GM21367 (cell line): ENCODE data around the gene NXN.
"Not testable (repeated sequence)": the region's sequence is repeated elsewhere in the genome, so short reads cannot be mapped to it uniquely, and the experiment has no call there.

Source experiments
- ATAC-seq: cut with Tn5 transposase; IDR thresholded peaks from one replicate; pipeline ENCODE4 v1.9.1; 2021; ENCODE audit not compliant: unreplicated experiment

Gene NXN

DNA sequence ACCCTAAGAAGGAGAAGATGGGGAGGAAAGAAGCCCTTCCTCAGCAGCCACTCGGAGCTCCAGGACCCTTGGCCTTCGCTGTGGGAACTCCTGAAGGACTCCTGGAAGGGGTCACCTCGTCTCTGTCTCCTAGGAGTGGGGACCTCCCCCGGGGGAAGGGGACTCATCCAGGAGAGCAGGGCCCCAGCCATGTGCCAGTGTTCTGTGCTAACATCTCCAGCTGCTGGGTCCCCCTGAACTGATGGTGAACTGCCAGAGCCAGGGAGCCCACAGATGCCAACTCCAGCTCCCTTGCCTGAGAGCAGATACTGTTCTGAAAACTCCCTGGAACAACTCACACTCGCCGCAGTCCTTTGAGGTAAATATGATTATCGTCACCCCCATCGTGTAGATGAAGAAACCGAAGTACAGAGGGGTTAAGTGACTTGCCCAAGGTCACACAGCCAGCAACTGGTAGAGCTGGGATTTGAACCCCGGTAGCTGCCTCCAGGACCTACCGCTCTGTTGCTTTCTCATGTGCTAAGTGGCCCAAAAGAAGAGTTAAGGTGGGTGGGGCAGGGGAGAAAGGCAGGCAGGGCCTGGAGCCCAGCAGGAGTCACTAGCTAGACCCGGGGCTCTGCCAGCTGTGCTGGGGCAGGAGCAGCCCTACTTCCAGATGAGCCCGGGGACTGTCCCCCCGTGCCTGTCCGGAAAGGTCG is 27.9 kb upstream of the NXN start:
- no peak for ATAC-seq

DNA sequence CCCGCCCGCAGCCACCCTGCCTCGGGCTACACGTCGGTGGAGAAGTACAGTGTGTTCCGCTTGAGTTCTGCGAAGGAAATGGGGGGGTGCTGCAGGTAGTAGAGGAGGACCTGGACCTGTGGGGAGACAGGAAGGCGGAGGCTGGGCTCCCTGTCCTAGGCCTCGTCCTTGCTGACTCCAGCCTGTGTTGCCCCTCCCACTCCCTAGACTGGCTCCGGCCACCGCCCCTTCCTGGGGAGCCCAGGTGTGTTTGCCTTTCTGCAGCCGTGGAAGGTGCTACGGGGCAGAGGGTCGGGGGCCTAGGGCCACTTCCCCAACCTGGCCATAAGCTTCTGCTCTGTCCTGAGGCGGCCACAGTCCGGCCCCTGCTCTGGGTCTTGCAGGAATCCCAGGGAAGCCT is 26.5 kb upstream of the NXN start:
- ATAC-seq = no peak

DNA sequence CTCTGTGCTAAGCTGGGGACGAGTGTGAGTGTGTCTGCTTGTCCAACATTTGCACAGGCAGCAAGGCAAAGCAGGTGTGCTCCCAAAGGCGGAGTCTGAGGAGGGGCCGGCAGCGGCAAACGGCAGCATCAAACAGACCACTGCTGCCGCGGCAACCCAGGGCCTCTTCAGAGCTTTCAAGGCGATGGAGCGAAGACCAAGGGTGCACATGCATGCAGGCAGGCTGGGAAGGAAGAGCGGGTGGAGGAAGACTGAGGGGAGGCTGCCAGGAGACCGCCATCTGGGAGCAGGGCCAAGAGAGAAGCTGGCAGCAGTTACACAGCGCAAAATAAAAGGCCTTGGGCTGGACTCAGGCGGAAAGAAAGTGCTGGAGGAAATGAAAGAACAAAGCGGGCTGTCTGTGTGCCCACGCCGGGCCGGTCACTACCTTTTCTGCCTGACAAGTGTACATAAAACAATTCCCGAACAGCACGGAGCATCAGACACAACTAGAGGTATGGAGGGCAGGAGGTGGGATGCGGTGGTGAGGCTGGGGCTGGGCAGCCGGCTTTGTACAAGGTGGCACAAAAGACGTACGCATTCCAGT is 25.9 kb upstream of the NXN start:
- ATAC-seq = no peak

DNA sequence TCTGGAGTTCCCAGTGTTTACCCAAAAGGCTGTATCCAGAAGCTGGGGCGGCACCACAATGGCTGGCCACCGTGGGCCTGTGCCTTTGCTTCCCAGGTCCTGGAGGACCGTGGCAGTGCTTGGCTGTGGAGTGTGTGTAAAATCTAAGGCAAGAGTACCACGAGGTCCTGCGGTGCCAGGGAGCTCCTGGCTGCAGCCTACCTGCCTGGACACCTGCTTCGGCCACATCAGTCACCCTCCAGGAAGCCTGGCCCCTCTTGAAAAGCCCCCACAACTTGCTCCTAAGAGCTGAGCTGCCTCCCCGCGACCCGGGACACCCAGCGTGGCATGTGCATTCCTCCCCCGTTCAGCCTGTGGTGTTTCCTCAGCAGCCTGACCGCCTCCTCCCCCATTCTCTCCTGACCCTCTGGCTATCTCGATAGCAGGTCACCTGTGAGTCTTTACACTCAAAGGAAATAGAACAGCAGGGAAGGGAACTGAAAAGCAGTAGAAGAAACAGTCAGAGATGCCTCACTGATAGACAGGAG is 25.3 kb upstream of the NXN start:
- ATAC-seq = no peak

DNA sequence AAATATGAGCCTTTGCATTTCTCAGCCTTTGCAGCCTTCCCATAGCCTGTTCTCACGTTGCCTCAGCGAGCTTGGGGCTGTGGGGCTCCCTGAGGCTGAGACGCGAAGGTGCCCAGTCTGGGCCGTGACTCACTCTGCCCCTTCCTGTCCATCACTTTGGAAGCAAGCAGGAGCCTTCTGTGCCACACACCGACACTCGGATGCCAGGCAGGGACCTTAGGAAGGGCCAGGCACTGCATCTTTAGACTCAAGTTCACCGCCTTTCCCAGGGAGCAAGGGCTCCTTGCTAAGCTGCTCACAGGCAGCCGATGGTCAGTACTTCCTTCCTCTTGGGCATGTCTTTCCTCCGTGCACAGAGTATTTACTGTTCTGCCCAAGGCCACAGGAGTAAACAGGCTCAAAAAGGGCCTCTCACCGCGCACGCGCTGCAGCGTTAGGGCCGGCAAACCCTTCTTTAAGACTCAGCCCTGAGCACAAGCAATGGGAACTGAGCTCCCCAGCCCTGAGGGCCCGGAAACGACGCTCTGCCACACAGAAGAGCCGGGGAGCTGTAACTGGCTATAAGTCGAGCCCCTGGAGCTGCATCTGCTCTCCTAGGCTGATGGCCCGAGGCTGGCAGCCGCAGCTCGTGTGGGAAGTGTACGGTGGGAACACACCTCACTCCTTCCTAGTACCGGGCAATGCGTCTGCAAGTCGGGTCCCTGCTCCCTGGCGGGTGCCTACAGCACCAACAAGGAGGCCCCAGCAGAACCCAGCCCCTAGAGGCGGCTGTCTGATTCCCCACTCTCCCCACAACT is 24.6 kb upstream of the NXN start:
- ATAC-seq = no peak

DNA sequence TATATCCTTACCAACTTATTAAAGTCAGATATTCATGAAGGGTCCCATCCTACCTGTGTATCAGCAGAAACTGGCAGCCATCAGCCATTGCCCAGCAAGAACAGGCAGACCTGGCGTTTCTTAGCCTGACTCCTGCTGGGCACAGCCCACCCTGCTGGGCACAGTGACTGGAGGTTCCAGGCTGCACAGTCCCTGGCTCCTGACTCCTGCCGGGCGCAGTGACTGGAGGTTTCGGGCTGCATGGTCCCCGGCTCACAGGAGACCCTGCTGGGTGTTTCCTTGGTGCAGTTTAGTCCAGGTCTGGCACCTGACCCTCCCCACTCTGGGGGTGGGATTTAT is 24.0 kb upstream of the NXN start:
- no peak for ATAC-seq

DNA sequence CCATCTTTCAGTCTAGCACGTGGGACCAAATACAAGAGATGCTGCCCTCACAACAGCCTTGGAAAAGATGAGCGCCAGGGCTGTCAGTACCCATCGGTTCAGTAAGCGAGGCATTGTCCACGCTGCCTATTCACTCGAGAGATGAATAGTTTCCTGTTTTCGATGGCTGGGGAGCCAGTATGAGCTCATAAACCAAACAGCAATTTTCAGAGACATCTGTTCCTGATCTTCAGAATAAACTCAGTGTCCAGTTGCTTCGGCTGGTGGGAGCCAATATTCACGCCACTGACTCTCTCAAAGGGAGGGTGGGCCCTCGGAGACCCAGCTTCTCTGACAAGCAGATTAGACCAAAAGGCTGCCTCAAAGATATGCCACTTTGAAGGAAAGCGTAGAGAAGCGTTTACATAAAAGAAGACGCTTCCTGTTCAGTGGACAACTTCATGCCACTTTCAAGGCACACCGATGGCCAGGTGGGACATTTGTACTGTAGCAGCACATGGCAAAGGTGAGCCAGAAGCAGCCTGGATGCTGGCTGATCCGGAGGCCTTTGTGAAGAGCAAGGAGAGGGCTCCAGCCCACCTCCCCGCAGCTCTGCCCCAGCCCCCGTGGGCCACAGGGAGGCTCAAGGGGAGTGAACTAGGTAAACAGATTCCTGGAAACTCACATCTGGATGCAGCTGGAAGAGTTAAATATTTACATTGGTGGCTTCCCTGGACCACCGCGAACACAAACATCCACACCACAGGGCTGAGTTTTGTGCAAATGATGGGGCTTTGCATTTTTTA is 23.4 kb upstream of the NXN start:
- ATAC-seq = no peak

DNA sequence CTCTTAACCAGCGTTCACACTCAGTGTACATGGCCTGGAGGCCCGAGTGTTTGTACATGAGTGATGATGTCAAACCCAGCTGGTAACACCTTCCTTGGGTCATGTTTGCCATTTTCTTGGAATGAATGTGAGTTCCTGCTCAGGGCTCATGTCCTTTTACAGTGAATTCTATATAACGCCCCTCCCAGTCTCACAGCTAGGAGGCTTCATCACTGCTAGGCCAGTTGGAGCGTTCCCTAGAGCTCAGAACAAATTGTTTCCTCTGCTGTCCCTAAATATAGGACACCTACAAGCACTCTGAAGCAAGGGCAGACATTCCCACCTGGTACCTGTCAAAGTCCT is 22.8 kb upstream of the NXN start:
- ATAC-seq = no peak

DNA sequence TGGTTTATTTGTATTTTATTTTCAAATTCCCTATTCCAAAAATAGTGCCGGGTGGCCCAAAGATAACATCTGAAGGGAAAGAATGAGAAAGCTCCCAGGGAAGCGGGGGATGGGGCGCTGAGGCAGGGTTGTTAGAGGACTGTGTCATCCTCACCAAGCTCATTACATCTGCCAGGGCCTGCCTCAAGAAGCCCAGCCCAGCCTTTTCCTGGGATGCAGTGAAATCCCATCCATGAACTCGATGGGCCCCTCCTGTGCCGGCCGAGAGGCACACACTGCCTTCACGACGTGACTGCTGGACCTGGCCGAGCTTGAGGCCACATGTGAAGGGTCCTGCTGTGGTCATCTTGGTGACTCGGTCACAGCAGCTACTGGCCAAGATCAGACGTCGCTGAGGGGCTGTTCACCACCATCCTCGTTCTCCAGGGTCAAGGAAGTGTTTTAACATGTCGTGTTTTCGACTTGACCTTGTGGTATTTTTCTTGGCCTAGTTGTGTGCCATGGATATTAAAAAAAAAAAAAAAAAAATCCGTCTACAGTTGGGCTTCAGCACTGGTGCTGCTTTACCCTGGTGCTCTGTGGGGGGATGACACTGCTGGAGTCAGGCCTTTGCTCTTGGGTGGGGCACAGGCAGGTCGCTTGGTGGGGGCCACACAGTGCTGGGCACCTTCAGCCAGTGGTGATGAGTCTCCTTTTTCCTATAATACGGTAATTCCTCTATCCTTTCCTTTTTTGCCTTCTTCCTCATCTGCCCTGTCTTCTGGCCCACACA is 22.2 kb upstream of the NXN start:
- no peak for ATAC-seq

DNA sequence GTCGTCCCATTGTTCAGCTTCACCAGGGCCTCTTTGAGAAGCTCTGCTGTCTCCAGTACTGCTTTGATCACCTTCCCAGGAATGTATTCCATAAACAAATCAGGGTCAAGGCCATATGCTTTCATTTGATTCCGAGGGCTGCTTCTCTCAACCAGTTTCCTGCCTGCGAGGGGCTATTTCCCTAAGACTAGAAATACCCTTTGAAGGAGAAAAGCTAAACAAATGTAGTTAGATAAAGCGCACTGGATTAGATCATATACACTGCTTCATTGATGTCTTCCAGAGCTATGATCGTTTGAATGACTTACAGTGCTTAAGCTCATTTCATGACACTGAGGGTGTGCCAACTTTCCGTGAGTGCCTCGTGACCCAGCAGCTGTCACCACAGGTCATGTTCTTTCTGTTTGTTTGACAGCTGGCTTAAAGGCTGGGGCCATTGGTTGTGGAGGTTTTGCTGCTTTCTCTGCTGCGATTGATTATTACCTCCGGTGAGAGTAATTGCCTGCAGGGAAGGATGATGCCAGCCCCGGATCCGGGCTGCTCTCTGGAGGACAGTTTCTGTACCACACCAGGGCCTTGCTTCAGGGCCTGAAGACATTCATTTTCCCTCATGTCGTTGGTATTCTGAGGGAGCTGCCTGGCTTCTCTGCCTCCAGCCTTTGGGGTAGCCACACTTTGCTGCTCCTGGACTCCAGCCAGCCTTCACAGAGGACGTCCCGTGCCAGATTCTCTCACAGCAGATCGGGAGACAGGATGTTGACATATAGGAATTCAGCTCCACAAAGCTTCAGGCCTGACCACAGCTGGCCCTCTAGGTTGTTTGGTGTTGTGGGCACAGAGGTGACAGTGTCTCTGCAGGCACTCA is 21.3 kb upstream of the NXN start:
- no peak for ATAC-seq

DNA sequence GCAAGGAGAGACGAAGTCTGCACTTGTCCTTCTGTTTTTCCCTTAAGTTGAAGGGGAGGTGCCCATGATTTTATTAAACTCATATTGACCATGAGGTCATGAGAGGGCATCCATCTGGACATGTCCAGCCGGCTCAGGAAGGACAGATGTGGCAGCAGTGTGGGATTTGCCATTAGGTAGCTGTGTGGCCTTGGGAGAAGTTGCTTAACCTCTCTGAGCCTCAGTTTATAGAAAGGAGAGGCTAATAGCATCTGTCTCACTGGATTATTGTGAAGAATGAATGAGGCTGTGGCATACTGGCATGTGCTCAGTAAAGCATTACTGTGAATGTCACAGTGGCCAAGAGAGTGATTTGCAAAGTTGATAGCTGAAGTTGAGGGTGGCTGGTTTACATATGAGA is 18.5 kb upstream of the NXN start:
- no peak for ATAC-seq

DNA sequence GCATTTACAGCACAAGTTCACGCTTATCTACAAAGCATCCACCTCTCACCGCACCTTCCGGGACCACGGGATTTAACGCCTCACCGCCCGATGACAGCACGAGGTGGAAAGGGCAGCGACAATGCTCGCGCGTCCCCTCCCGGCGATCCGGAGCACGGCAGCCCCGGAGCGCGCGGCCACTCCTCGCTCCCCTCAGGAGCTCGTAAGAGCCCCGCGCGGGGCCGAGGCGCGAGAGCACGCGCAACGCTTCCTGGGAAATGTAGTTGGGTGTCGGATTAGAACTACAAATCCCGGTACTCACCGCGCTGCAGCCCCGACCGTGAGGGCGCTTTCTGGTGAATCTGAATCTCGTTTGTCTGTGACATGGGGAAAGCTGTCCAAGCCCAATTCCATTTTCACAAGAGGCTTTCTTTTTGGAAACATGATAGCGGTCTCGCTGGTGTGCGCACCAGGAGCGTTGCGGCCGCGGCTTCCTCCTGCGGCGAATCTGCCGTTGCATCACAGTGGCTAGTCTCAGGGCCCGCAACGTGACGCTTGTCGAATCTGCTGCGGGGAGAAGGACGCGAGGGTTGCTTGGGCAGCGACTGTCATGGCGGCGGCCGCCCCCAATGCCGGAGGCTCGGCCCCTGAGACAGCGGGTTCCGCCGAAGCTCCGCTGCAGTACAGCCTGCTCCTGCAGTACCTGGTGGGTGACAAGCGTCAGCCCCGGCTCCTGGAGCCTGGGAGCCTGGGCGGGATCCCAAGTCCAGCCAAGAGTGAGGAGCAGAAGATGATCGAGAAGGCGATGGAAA is 17.2 kb upstream of the NXN start, which contains the start of gene TIMM22:
TIMM22 (plus strand) TSS at position 576 of the 791 bp plus-strand sequence; CDS start at position 590, 14 bp downstream.
- peak; percentile 79 for ATAC-seq

DNA sequence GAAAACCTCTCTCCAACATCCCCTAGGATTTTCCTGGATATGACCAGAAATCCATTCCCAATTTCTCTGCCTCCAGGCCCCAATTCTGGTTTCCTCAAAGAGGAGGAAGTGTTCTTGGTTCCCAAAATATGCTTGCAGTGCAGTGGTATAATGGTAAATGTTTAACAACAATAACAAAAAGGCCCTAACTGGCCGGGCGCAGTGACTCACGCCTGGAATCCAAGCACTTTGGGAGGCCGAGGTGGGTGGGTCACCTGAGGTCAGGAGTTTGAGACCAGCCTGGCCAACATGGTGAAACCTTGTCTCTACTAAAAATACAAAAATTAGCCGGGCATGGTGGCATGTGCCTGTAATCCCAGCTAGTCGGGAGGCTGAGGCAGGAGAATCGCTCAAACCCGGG is 15.7 kb upstream of the NXN start:
- ATAC-seq = not testable (repeated sequence)

DNA sequence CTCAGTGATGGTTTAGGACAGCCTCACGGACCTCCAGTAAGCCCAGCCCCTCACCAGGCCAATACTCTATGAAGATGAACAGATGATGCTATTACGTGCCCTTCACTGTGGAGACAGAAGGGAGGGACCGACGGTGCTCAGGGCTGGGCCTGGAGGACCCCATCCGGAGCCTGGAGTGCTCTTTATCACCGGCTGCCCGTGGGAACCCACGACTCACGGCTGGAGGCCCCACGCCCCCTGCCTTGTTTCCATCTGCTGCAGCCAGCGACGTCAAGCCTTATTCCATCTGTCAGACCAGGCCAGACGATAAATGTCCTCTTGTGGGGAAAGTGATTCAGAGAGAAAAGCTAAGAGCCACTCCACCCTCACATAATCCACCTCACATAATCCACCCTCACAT is 13.4 kb upstream of the NXN start:
- ATAC-seq = no peak

DNA sequence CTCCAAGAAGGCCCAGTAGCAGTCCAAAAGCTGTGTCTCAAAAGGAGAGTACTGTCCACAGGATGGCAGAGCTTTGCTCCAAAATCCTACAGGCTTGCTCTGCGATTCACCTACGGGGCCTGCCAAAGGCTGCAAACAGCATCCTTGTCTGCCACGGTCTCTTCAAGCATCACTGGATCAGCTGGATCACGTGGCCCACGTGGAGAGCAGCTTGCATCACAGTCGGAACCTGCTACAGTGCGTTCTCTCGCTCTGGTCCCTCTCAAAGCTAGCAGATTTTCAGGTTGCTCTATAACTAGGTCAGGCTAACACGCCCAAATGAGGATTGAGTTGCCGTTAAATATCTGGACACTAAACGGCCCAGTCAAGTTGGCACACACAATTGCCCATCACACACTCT is 9.0 kb upstream of the NXN start:
- no peak for ATAC-seq

DNA sequence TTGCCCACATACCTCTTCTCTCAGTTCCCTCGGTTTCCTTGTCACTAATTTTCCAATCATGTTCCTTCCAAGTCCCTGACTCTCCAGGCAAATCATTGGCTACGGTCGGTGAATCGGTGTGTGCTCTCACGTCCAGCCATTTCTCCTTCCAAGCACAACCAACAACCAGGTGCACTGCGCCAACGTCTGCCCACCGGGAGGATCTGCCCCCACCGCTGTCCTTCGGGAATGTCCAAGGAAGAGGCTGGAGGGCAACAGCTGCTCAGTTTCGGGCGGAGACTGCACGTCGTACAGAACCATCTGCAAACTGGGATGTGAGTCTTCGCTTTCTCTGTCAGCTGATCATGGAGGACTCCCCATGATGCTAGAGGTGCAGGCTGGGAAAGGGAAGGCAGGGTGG is 8.4 kb upstream of the NXN start:
- ATAC-seq = no peak

DNA sequence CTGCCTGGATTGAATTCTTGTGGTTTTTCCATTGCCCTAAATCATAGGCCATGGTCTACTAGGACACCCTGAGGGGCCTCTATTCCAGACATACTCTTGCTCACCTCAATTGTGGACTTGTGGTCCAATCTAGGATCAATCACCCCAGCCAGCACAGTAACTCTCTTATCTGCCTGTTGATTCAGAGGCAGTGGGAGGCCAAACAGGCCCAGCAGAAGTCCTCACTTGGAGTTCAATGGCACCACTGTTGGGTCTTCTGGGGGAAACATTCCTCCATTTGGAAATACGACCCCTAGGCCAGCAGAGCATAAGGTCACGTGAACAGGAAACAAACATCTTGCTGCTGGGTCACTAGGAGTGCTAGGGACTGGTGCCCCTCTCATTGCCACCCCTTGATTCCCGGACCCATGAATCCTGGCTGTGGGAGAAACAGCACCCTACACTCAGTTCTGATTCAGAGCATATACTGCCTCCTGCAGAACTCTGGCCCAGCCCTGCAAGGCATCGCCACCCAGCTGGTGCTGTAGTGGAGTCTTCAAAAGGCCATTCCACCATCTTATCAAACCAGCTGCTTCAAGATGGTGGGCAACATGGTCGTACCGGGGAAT is 6.8 kb upstream of the NXN start:
- ATAC-seq = no peak

DNA sequence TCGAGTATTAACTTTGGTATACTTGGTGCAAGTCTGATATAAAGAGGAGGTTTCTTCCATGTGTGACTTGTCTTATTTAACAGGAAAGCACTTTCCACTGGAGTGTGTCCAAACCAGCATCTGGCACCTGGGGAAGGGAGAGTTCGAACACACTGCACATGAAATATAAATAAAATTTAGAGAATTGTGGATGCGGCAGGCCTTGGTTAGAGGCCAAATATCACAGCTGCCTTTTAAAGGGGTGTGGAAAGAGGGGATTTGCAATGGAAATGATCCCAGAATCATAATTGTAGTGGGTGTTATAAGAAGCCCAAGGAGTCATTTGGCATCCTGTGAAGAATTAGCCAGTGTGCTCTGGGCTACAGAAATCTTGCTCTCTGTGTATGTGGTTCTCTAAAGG is 4.3 kb upstream of the NXN start:
- no peak for ATAC-seq

DNA sequence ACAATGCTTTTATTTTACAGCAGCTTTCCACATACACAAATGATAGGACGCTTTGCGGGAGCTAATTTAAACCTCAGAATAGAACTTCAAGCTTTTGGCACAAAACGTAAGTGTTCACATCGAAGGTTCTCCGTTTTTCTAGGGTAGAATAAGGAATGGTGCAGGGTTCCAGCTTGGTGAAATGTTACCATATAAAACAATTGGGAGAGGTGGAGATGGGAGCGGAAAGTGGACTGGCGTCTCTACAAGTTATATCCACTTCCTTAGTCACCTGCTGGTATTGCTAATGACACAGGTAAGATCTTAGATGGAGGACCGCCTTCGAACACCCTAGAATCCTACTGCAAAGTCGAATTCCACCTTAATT is 1.7 kb upstream of the NXN start:
- ATAC-seq = no peak
